Measurements from ENCODE around the gene CXCL9. TPM values are rescaled to one million over a fixed set of nuclear protein-coding genes. Genes with fewer than 3 reads are reported as not detected.

CXCL9 gene
- total RNA-seq, 1 experiment from 2014 or later, result not detected

DNA sequence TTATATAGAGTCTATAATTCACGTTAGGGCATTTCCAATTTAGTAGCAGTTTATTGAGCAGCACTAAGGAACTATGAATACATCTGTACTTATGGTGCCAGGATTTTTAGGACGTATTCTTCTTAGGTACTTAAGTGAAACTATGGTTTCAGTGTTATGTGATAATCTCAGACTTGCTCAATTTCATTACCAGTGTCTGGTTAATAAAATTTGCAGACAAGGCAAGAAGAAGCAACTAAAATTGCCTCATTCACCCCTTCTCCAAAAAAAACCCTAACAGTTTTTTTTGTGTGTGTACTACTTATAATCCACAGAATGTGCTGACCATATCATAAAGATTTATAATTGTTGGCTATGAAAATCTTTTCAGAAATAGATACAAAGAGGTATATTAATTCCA, 22.0 kb upstream of the CXCL9 start:
- TF ChIP-seq, protein P1, sequence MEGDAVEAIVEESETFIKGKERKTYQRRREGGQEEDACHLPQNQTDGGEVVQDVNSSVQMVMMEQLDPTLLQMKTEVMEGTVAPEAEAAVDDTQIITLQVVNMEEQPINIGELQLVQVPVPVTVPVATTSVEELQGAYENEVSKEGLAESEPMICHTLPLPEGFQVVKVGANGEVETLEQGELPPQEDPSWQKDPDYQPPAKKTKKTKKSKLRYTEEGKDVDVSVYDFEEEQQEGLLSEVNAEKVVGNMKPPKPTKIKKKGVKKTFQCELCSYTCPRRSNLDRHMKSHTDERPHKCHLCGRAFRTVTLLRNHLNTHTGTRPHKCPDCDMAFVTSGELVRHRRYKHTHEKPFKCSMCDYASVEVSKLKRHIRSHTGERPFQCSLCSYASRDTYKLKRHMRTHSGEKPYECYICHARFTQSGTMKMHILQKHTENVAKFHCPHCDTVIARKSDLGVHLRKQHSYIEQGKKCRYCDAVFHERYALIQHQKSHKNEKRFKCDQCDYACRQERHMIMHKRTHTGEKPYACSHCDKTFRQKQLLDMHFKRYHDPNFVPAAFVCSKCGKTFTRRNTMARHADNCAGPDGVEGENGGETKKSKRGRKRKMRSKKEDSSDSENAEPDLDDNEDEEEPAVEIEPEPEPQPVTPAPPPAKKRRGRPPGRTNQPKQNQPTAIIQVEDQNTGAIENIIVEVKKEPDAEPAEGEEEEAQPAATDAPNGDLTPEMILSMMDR (conservative IDR thresholded peaks at IDR 0.05), result no peak
- TF ChIP-seq EZH2 (IDR thresholded peaks at IDR 0.05; ENCODE audit: low read depth), result no peak
- POLR2A ChIA-PET (ENCODE audit: unreplicated experiment), result no interaction called here
- DNase-seq, result no peak
- no peaks in the 10 kb centered on the region for H4K20me1 ChIP-seq (ENCODE audit: insufficient read depth)
- CTCF ChIA-PET, result no interaction called here
- no peaks in the 10 kb centered on the region for H3F3A ChIP-seq (ENCODE audit: insufficient read depth, low read depth)
- no peaks in the 10 kb centered on the region; the same call in 1 of the 2 replicates for H3K9me2 ChIP-seq (ENCODE audit: insufficient read depth)
- H3K27me3 ChIP-seq (ENCODE audit: insufficient read depth, low read depth), result no peaks in the 10 kb centered on the region
- no peak overlapping the region for H3K4me3 ChIP-seq
- H3K9me3 ChIP-seq (ENCODE audit: insufficient read depth, low read depth), result no peaks in the 10 kb centered on the region
- H3K79me2 ChIP-seq (ENCODE audit: low read depth), result no peaks in the 10 kb centered on the region
- intact Hi-C loops (cut with micrococcal nuclease; ENCODE audit: unreplicated experiment), result no loop called here
- no TSS peak for BruUV-seq (replicated peaks)
- no peaks in the 10 kb centered on the region for H3K4me1 ChIP-seq (replicated peaks; ENCODE audit: insufficient read depth)
- H3K4me2 ChIP-seq, result no peak overlapping the region
- no peak overlapping the region for H2AFZ ChIP-seq
- no peaks in the 10 kb centered on the region for H3K36me3 ChIP-seq (ENCODE audit: low read depth)
- H3K27ac ChIP-seq, result no peak overlapping the region

DNA sequence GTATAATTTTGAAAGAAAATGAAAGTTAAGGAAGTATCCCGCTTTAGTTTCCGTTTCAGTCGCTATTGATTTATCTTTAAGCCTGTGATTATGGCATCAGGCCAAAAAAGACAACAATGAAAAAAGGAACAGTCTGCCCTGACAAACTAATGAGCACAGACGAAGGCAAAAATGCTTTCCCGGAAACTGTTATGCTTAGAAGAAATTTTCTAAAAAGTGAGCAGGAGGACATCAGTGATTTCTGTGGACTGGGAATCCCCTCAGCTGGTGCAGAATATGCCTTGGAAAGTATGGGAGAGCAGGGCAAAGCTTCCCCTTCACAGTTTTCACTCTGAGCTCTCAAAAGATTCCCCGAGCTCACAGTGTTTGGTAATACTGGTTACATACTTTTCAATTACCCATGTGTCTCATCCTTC, 21.0 kb upstream of the CXCL9 start:
- H3K27ac ChIP-seq, result no peak overlapping the region
- no peaks in the 10 kb centered on the region for H3K4me1 ChIP-seq (replicated peaks; ENCODE audit: insufficient read depth)
- no peaks in the 10 kb centered on the region for H3K9me3 ChIP-seq (ENCODE audit: insufficient read depth, low read depth)
- no peak for DNase-seq
- H3K9me2 ChIP-seq (ENCODE audit: insufficient read depth), result no peaks in the 10 kb centered on the region; the same call in 1 of the 2 replicates
- BruUV-seq (replicated peaks), result no TSS peak
- H4K20me1 ChIP-seq (ENCODE audit: insufficient read depth), result no peaks in the 10 kb centered on the region
- ChIA-PET POLR2A (ENCODE audit: unreplicated experiment) (no interaction called here), CTCF (no interaction called here)
- no peaks in the 10 kb centered on the region for H3K27me3 ChIP-seq (ENCODE audit: insufficient read depth, low read depth)
- no peaks in the 10 kb centered on the region for H3F3A ChIP-seq (ENCODE audit: insufficient read depth, low read depth)
- TF ChIP-seq EZH2 (IDR thresholded peaks at IDR 0.05; ENCODE audit: low read depth), result no peak
- TF ChIP-seq, protein P1 (conservative IDR thresholded peaks at IDR 0.05), result no peak
- H3K4me3 ChIP-seq, result no peak overlapping the region
- no peak overlapping the region for H3K4me2 ChIP-seq
- no peaks in the 10 kb centered on the region for H3K79me2 ChIP-seq (ENCODE audit: low read depth)
- no peaks in the 10 kb centered on the region for H3K36me3 ChIP-seq (ENCODE audit: low read depth)
- intact Hi-C loops (cut with micrococcal nuclease; ENCODE audit: unreplicated experiment), result no loop called here
- H2AFZ ChIP-seq, result no peak overlapping the region

DNA sequence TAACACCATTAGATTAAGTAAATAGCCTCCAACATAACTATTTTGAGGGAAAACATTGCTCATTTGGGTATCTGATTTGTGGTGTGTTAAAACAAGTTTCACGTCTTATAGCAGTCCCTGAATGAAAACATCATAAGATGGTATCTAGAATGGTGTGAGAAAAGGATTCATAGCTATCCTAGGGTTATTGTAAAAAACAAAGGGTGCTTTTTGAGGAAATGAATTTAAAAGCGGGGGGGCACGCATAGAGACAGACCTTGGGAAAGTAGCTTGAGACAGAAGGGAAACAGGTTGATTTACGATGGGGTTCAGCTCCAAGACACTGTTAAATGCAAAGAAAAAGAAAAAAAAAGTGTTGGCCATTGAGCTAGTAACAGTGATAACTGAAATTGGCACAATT, 16.8 kb upstream of the CXCL9 start:
- no TSS peak for BruUV-seq (replicated peaks)
- H3K9me3 ChIP-seq (ENCODE audit: insufficient read depth, low read depth), result no peaks in the 10 kb centered on the region
- DNase-seq, result no peak
- no peak overlapping the region for H3K4me2 ChIP-seq
- H3K4me3 ChIP-seq, result no peak overlapping the region
- TF ChIP-seq EZH2 (IDR thresholded peaks at IDR 0.05; ENCODE audit: low read depth), result no peak
- TF ChIP-seq, protein P1 (conservative IDR thresholded peaks at IDR 0.05), result no peak
- no peaks in the 10 kb centered on the region; the same call in 1 of the 2 replicates for H3K9me2 ChIP-seq (ENCODE audit: insufficient read depth)
- no peak overlapping the region for H3K27ac ChIP-seq
- H3K79me2 ChIP-seq (ENCODE audit: low read depth), result no peaks in the 10 kb centered on the region
- H4K20me1 ChIP-seq (ENCODE audit: insufficient read depth), result no peaks in the 10 kb centered on the region
- CTCF ChIA-PET, result no interaction called here
- no peaks in the 10 kb centered on the region for H3K36me3 ChIP-seq (ENCODE audit: low read depth)
- POLR2A ChIA-PET (ENCODE audit: unreplicated experiment), result no interaction called here
- intact Hi-C loops (cut with micrococcal nuclease; ENCODE audit: unreplicated experiment), result no loop called here
- no peaks in the 10 kb centered on the region for H3K4me1 ChIP-seq (replicated peaks; ENCODE audit: insufficient read depth)
- no peaks in the 10 kb centered on the region for H3F3A ChIP-seq (ENCODE audit: insufficient read depth, low read depth)
- no peaks in the 10 kb centered on the region for H3K27me3 ChIP-seq (ENCODE audit: insufficient read depth, low read depth)
- no peak overlapping the region for H2AFZ ChIP-seq

Data from PC-9 (cell line).